ENCODE data around the gene SCART1. TPM values are rescaled to one million over a fixed set of nuclear protein-coding genes. Genes with fewer than 3 reads are reported as not detected.

SCART1 gene
- total and polyA plus RNA-seq, 2 donors (not counting 3 experiments of a cell fraction or from before 2014, with no cell fraction given) = 0.90 to 1.0 TPM

- Histone ChIP-seq H4K20me1 (replicated peaks; ENCODE audit: control insufficient read depth, extremely low read depth, insufficient read depth, low read length) (no peaks in the 10 kb centered on the region), H3K4me3 (replicated peaks in 1 of 3; ENCODE audit: insufficient read depth in 1 of 3, low read depth in 1 of 3, low read length in 3 of 3) (no peak overlapping the region), H3K9ac (replicated peaks; ENCODE audit: extremely low read depth, insufficient read depth, low read length) (no peak overlapping the region), H3K4me1 (ENCODE audit: control insufficient read depth, extremely low read depth, insufficient read depth, low read length) (no peaks in the 10 kb centered on the region), H3K4me2 (ENCODE audit: insufficient read depth, low read length) (no peak overlapping the region), H3K79me2 (ENCODE audit: control insufficient read depth, insufficient read depth, low read length) (no peaks in the 10 kb centered on the region), H3K27me3 (ENCODE audit: control insufficient read depth in 2 of 2, insufficient read depth in 2 of 2, low read length in 2 of 2) (no peaks in the 10 kb centered on the region), H3K36me3 (ENCODE audit: control insufficient read depth in 2 of 2, extremely low read depth in 1 of 2, insufficient read depth in 2 of 2, low read length in 2 of 2) (no peaks in the 10 kb centered on the region), H2AFZ (ENCODE audit: low read depth, low read length) (no peak overlapping the region), H3K9me1 (replicated peaks; ENCODE audit: control insufficient read depth, extremely low read depth, insufficient read depth, low read length) (no peaks in the 10 kb centered on the region), H3K9me3 (replicated peaks; ENCODE audit: control insufficient read depth, insufficient read depth, low read length) (no peaks in the 10 kb centered on the region), H3K27ac (ENCODE audit: insufficient read depth, low read depth, low read length) (no peak overlapping the region)
- CTCF ChIA-PET = no interaction called here
- intact Hi-C loops (cut with micrococcal nuclease) (no loop called here), dilution Hi-C loops (cut with MboI; ENCODE audit: extremely low pct_ligation_motif_present, low sequenced_read_pairs) (no loop called here)
- no peak for DNase-seq (ENCODE audit: low read depth, low spot score)
- POLR2A ChIA-PET = no interaction called here
- TF ChIP-seq GATA2 (IDR thresholded peaks at IDR 0.05; ENCODE audit: insufficient read depth, insufficient read length, low read depth, low read length) (no peak), POLR2A (IDR thresholded peaks at IDR 0.05; ENCODE audit: low read depth, low read length) (no peak), CTCF (IDR thresholded peaks at IDR 0.05; ENCODE audit: extremely low read depth in 1 of 2, insufficient read depth in 1 of 2, low read depth in 1 of 2, low read length in 2 of 2) (no peak), POLR2AphosphoS5 (IDR thresholded peaks at IDR 0.05; ENCODE audit: insufficient read depth, low read depth, low read length) (no peak), MYC (IDR thresholded peaks at IDR 0.05; ENCODE audit: low read depth, low read length) (no peak), FOS (IDR thresholded peaks at IDR 0.05; ENCODE audit: borderline replicate concordance, insufficient read depth, low read length) (no peak), MAX (IDR thresholded peaks at IDR 0.05; ENCODE audit: insufficient read depth, insufficient read length) (no peak), EZH2 (IDR thresholded peaks at IDR 0.05; ENCODE audit: borderline replicate concordance, low read depth, low read length, severe bottlenecking) (no peak), JUN (IDR thresholded peaks at IDR 0.05; ENCODE audit: borderline replicate concordance, insufficient read depth, insufficient read length, low read depth) (no peak)
- no peak for FAIRE-seq
- BruUV-seq (replicated peaks) = no TSS peak
Measured at GRCh38 chr10:133444342-133445267, 9.1 kb upstream of the SCART1 start.
